ENCODE results near the gene RAB19.

Gene RAB19

GRCh38 chr7:140403878-140404564 is at the start of gene RAB19:
Gene RAB19 (plus strand): TSS chr7:140404058. CDS start chr7:140407647, 3,589 bp downstream.
- DNase-seq (ENCODE audit: low read depth in 3 of 3), result peak; percentile 8 to 17 (median 17)

- no peak for DNase-seq (ENCODE audit: low read depth in 3 of 3)
These were observed 45.8 kb upstream of the RAB19 start for GRCh38 chr7:140358024-140358411.

- no peak for DNase-seq (ENCODE audit: low read depth in 3 of 3)
These were observed 45.3 kb upstream of the RAB19 start for GRCh38 chr7:140358412-140359051.

- no peak for DNase-seq (ENCODE audit: low read depth in 3 of 3)
These were observed 43.1 kb upstream of the RAB19 start for GRCh38 chr7:140360697-140361229.

- no peak for DNase-seq (ENCODE audit: low read depth in 3 of 3)
These were observed 39.0 kb upstream of the RAB19 start for GRCh38 chr7:140364819-140365218.

GRCh38 chr7:140367528-140367927 is 36.3 kb upstream of the RAB19 start:
- DNase-seq (ENCODE audit: low read depth in 3 of 3), result no peak

GRCh38 chr7:140369294-140369693 is 34.6 kb upstream of the RAB19 start:
- DNase-seq (ENCODE audit: low read depth in 3 of 3), result no peak

- no peak for DNase-seq (ENCODE audit: low read depth in 3 of 3)
These were observed 28.5 kb upstream of the RAB19 start for GRCh38 chr7:140375323-140375722.

- DNase-seq (ENCODE audit: low read depth in 3 of 3), result no peak
These were observed 27.7 kb upstream of the RAB19 start for GRCh38 chr7:140375892-140376730.

- DNase-seq (ENCODE audit: low read depth in 3 of 3), result no peak
These were observed 19.7 kb upstream of the RAB19 start for GRCh38 chr7:140383954-140384713.

GRCh38 chr7:140384894-140385545 is 18.8 kb upstream of the RAB19 start:
- DNase-seq (ENCODE audit: low read depth in 3 of 3), result no peak

GRCh38 chr7:140389445-140389844 is 14.4 kb upstream of the RAB19 start:
- DNase-seq (ENCODE audit: low read depth in 3 of 3), result no peak

- no peak for DNase-seq (ENCODE audit: low read depth in 3 of 3)
These were observed 13.8 kb upstream of the RAB19 start for GRCh38 chr7:140390034-140390433.

- no peak for DNase-seq (ENCODE audit: low read depth in 3 of 3)
These were observed 13.2 kb upstream of the RAB19 start for GRCh38 chr7:140390466-140391190.

- DNase-seq (ENCODE audit: low read depth in 3 of 3), result no peak
These were observed 12.2 kb upstream of the RAB19 start for GRCh38 chr7:140391634-140392033.

GRCh38 chr7:140393756-140394306 is 10.0 kb upstream of the RAB19 start:
- DNase-seq (ENCODE audit: low read depth in 3 of 3), result no peak

GRCh38 chr7:140397784-140398750 is 5.8 kb upstream of the RAB19 start, which contains the start of gene SLC37A3:
Gene SLC37A3 (minus strand): TSS chr7:140398530. CDS start chr7:140382526, 16,004 bp downstream.
- DNase-seq (ENCODE audit: low read depth in 3 of 3), result peak; percentile 73 to 83 (median 78)

GRCh38 chr7:140398821-140399220 is 5.0 kb upstream of the RAB19 start:
- DNase-seq (ENCODE audit: low read depth in 3 of 3), result no peak

- no peak for DNase-seq (ENCODE audit: low read depth in 3 of 3)
These were observed 3.5 kb upstream of the RAB19 start for GRCh38 chr7:140400381-140400780.

Measured in stimulated activated CD4-positive, alpha-beta T cell treated with anti-CD3 and anti-CD28 coated beads, TNF-alpha, amount 100 ng/mL, for 4 hours (primary cell).